Ishikawa (cell line): Measurements from ENCODE around the gene RPEL1.

ENCODE experiments used
- CEBPB ChIP-seq: IDR thresholded peaks from 2 replicates; pipeline ENCODE4 v1.6.1; 2012
- CREB1 ChIP-seq: IDR thresholded peaks from 2 replicates; pipeline ENCODE4 v1.6.1; 2012; ENCODE audit warnings: low read depth
- EGR1 ChIP-seq: IDR thresholded peaks from 2 replicates; pipeline ENCODE4 v1.6.1; 2012
- EP300 ChIP-seq: IDR thresholded peaks from 2 replicates; pipeline ENCODE4 v1.6.1; 2012; ENCODE audit warnings: borderline replicate concordance
- FOXM1 ChIP-seq: IDR thresholded peaks from 2 replicates; pipeline ENCODE4 v1.6.1; 2012; ENCODE audit warnings: low read depth, borderline replicate concordance
- NFIC ChIP-seq: IDR thresholded peaks from 2 replicates; pipeline ENCODE4 v1.6.1; 2012
- RAD21 ChIP-seq: IDR thresholded peaks from 2 replicates; pipeline ENCODE4 v1.6.1; 2012; ENCODE audit warnings: low read depth
- TAF1 ChIP-seq: IDR thresholded peaks from 2 replicates; pipeline ENCODE4 v1.6.1; 2012; ENCODE audit warnings: low read depth, mild to moderate bottlenecking
- TCF12 ChIP-seq: IDR thresholded peaks from 2 replicates; pipeline ENCODE4 v1.6.1; 2012; ENCODE audit warnings: low read depth
- TEAD4 ChIP-seq: IDR thresholded peaks from 2 replicates; pipeline ENCODE4 v1.6.1; 2012
- USF1 ChIP-seq: IDR thresholded peaks from 2 replicates; pipeline ENCODE4 v1.6.1; 2012
- YY1 ChIP-seq: IDR thresholded peaks from 2 replicates; pipeline ENCODE4 v1.6.1; 2012; ENCODE audit warnings: low read depth
- ZBTB7A ChIP-seq: IDR thresholded peaks from 2 replicates; pipeline ENCODE4 v1.6.1; 2012; ENCODE audit warnings: low read depth
- TF ChIP-seq, protein P1 (sequence below): IDR thresholded peaks from 2 replicates; pipeline ENCODE4 v1.6.1; 2012; ENCODE audit warnings: low read depth, mild to moderate bottlenecking
- TF ChIP-seq, protein P2 (sequence below): IDR thresholded peaks from 2 replicates; pipeline ENCODE4 v1.6.1; 2012

RPEL1 gene

GRCh38 chr10:103278537-103278823 is 32.8 kb downstream of the RPEL1 start:
- TF ChIP-seq CREB1 (no peak), CEBPB (no peak), ZBTB7A (no peak), USF1 (no peak), FOXM1 (no peak), TAF1 (no peak), NFIC (no peak), TCF12 (no peak), RAD21 (no peak), YY1 (no peak), EGR1 (no peak), EP300 (no peak), TEAD4 (no peak)
- TF ChIP-seq, protein P1, sequence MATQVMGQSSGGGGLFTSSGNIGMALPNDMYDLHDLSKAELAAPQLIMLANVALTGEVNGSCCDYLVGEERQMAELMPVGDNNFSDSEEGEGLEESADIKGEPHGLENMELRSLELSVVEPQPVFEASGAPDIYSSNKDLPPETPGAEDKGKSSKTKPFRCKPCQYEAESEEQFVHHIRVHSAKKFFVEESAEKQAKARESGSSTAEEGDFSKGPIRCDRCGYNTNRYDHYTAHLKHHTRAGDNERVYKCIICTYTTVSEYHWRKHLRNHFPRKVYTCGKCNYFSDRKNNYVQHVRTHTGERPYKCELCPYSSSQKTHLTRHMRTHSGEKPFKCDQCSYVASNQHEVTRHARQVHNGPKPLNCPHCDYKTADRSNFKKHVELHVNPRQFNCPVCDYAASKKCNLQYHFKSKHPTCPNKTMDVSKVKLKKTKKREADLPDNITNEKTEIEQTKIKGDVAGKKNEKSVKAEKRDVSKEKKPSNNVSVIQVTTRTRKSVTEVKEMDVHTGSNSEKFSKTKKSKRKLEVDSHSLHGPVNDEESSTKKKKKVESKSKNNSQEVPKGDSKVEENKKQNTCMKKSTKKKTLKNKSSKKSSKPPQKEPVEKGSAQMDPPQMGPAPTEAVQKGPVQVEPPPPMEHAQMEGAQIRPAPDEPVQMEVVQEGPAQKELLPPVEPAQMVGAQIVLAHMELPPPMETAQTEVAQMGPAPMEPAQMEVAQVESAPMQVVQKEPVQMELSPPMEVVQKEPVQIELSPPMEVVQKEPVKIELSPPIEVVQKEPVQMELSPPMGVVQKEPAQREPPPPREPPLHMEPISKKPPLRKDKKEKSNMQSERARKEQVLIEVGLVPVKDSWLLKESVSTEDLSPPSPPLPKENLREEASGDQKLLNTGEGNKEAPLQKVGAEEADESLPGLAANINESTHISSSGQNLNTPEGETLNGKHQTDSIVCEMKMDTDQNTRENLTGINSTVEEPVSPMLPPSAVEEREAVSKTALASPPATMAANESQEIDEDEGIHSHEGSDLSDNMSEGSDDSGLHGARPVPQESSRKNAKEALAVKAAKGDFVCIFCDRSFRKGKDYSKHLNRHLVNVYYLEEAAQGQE = no peak
- TF ChIP-seq, protein P2, sequence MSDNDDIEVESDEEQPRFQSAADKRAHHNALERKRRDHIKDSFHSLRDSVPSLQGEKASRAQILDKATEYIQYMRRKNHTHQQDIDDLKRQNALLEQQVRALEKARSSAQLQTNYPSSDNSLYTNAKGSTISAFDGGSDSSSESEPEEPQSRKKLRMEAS = no peak

DNA sequence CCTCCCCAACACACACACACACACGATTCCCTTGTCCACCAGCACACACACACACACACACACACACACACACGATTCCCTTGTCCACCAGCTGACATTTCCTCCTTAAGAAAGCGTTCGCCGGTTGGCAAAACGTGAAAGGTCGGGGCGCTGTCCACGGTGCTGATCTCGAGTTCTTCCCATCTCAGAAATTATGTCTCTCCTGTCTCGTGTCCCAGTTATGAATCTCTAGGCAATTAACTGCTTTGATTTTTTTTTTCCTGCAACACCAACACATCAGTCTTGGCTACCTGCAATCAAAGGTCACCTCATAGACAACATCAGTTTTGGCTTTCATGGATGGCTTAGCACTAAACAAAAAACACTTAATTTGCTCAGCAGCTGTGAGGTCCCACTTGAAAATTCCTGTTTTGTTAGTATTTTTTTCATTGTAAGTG is 33.2 kb downstream of the RPEL1 start:
- no peak for TF ChIP-seq YY1
- TF ChIP-seq, protein P1 = peak; percentile 99
- TF ChIP-seq, protein P2 = 0 out of 2 replicates have a peak, but pooled peaks have one; percentile 54

DNA sequence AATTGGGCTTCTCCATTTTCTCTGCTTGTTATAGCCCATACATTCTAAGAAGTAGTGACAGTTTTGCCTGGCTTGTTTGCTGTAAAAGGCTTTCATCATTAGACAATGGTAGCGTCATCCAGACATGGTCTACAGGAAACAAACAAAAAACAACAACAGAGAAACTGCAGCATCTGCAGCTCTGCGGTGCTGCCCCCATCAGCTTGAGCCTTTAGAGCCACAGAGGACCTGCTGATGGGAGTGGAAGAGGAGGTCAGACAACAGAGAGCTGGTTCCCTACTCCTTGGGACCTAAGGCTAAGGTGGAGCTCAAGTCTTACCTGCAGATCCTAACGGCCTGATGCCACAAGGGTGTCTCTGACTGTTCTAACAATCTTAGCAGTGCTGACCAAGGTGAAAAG is 34.3 kb downstream of the RPEL1 start:
- TF ChIP-seq USF1 = no peak
- TF ChIP-seq CEBPB = no peak
- TF ChIP-seq, protein P1 = no peak; the same call in 1 of the 2 replicates
- TF ChIP-seq ZBTB7A = no peak
- TF ChIP-seq, protein P2 = no peak
- no peak for TF ChIP-seq TCF12
- no peak for TF ChIP-seq EP300
- TF ChIP-seq TAF1 = no peak
- TF ChIP-seq TEAD4 = no peak
- TF ChIP-seq NFIC = no peak
- TF ChIP-seq CREB1 = no peak
- TF ChIP-seq RAD21 = no peak
- TF ChIP-seq YY1 = no peak
- no peak for TF ChIP-seq FOXM1

GRCh38 chr10:103280506-103280905 is 34.8 kb downstream of the RPEL1 start:
- no peak for TF ChIP-seq EGR1

GRCh38 chr10:103281753-103282152 is 36.1 kb downstream of the RPEL1 start:
- TF ChIP-seq NFIC (no peak), TCF12 (no peak), USF1 (no peak), EP300 (no peak), TEAD4 (no peak), TAF1 (no peak), CEBPB (no peak), YY1 (no peak), CREB1 (no peak), FOXM1 (no peak), ZBTB7A (no peak), RAD21 (no peak), EGR1 (no peak)
- TF ChIP-seq, protein P1 = no peak
- TF ChIP-seq, protein P2 = no peak
